GM19043 (cell line): ENCODE measurements around the gene C1R.

Source experiments
- ATAC-seq: cut with Tn5 transposase; IDR thresholded peaks from one replicate; pipeline ENCODE4 v1.9.1; 2021; ENCODE audit warnings: low read depth; ENCODE audit not compliant: unreplicated experiment

Gene C1R

GRCh38 chr12:7100239-7100638 is 8.0 kb upstream of the C1R start:
- no peak for ATAC-seq

DNA sequence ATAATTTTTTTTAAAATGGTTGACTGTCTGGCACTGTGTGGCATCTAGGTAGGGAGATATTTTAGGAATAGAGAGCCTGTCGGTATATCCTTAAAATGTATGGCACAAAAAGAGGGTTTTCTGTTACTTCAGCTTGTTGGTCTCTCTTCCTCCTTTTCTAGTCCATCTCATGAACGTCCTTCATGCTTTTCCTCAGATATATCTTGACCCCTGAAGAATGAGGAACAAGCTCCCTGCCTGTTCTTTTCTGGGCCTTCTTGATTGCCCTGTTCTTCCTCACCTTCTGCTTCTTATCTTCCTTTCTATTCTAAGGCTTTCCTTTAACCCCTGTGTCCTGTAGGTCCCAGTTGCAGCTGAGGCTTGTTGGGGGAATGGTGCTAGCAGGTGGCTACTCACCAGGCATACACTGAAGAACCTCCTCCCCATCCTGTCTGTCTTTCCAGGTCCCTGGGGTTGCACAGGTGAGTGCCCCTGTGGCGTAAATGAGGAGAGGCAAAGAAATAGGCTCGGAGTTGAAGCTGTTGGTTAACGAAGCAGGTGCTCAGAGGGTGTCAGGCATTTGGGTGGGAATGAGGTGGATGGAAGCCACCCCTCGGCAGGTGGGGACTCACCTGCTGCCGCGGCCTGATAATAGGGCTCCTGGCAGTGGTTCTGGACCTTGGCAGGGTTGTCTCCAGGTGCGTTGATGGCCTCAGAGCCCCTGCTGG is 7.2 kb upstream of the C1R start:
- ATAC-seq = no peak

- ATAC-seq = no peak
Measured at GRCh38 chr12:7096979-7097378, 4.7 kb upstream of the C1R start.

DNA sequence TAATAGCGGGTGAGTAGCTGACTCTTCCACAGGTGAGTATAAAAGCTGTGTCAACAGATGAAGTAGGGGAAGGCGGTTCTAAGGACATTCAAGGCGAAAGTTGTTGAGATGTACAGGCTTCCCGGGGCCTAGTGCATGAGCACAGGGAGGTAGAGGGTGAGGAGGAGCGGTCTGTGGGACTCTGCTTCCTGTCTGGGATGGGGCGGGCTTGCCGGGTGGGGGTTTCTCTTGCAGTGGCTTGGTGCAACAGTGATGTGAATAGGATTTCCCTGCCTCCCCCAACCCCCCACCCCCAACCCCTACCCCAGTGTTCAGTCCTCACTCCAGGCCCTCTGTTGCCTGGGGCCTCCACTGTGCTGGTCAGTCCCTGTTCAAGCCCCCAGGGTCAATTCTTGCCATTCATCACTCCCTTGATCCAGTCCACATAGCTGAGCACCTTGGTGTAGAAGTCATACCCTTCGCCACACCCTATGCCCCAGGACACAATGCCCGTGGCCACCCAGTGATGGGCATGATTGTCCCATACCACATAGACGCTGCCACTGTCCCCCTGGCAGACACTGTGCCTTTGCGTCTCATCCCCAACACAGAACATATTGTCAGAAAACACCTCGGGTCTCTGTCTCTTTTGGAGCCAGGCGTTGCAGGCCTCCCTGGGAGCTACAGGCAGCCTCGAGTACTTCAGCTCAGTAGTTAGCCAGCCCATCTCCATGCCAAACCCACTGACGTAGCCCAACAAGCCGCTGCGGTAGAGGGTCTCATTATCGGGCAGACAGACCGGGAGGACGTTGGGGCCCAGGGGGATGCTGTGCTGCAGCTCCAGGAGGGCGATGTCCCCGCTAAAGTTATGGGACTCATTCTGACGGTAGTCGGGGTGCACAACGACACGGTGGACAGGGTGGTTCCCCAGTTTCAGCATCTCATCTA is 4.0 kb upstream of the C1R start:
- ATAC-seq = no peak

DNA sequence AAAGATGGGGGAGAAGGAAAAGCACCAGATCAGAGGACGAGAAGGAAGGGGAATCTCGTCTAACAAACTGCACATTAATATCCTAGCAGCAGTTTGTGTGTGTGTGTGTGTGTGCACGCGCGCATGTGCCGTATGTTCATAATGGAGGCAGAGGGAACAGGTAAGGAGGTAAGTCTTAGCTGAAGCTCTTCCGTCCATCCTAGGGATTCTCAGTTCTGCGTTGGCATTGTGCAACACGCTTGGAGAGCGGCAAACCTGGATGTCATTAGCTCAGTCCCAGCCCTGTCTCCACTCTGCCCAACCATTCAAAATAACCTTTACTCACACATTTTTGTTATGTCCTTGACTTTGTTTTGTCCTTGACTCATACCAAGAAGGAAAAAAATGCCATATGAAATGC is 1.6 kb upstream of the C1R start:
- ATAC-seq = no peak

- ATAC-seq = no peak
Measured at GRCh38 chr12:7093486-7093885, 1.2 kb upstream of the C1R start.

GRCh38 chr12:7092986-7093460 is 778 bp upstream of the C1R start:
- no peak for ATAC-seq

DNA sequence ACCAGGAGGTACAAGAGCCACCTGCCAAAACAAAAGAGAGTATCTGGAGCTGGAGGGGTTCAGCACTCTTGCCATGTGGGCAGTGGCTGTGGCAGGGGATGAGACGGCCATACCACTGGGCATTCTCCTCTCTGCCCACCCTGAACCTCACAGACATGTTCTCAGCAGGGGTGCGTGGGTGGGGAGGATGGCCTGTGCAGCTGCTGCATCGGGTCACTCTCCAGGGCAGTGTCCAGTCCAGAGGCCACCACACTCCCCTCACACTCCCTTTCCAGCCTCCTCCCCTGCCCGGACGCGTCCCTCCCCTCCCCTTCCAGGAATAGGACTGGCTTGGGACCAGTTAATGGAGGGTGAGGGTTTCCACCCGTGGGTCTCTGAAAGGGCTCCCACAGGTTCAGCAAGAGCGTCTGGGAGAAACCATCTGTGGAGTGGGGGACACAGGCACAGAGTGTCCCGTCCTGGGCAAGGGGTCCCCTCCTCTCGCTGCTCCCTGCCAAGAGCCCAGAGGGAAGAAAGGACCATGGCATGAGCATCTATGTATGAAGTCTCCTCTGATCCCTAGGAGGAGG is 501 bp downstream of the C1R start:
- no peak for ATAC-seq

DNA sequence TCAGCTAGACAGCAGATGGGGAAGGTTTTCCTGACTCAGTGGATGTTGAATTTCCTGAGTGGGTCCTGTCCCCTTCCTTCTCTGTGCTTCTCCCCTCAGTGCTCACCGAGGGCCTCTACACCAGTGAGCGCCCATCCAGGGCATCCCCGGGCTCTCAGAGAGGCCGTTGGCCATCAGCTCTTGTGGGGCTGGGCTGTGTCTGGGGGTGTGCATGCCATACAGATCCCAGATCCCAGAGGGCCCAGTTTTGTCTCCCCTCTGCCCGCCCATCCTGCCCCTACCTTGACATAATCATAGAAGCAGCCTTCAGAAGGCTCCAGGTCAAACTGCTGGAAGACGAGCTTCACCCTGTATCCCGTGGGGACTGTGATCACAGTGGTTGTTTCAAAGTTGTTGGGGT is 1.1 kb downstream of the C1R start:
- ATAC-seq = no peak

DNA sequence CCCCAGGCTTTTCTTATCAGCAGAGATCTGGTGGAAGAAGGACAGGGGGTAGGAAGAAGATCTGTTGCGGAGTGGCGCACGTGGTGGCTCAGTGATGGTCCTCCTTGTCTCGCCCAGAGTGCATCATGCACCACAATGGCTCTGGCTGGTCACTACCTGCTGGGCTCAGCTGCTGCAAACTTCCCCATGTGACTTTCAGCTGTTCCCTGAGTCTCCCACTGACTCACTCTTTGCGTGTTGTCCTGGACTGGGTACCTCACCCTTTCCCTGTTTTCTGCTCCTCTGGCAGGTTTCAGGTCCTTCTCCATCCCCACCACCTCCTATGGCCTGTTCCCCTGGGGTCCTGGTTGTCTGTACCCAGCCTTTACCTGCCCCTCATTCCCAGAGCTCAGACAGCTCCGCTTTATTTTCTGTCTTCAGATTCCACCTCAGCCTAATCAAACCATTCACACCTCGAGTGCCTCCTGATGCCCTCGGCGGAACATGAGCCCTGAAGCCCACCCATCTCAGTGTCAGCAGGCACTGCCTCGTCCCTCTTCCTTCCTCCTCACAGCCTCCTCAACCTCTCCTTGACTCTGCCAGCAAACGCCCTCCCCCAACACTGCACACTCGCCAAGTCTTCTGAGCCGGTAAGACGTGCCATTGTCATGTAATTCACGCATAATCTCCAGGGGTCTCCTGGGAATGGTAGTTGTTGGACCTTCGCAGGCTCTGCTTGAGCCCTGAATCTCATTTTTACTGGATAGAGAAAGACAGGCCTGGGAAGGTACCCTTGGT is 1.8 kb downstream of the C1R start:
- ATAC-seq = no peak

DNA sequence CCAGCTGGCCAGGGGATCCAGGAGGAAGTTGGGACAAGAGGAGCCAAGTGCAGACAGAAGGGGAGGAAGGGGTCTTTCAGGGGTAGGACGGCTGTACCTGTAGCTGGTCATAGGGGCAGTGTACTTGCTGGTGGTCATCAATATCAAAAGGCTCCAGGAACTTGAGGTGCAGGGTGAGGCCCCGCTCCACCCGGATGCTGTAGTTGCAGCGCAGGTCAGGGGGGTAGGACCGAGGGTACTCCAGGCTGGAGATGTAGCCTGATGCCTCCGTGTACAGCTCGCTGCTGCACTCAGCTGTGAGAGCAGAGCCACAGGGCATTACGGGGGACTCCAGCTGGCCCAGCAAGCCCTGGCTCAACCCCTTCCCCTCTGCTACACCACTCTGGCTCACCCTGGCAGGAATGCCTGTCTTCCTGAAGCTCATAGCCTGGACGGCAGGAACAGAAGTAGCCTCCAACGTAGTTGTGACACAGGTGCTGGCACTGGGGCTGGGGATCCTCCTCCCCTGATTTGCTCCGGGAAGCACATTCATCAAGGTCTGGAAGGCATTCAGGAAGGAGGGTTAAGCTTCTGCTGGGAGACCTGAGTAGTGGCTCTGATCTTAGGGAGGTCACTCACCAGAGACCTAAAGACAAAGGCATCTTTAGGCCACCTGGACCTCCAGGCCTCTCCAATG is 2.9 kb downstream of the C1R start:
- ATAC-seq = no peak

GRCh38 chr12:7083125-7083524 is 9.1 kb downstream of the C1R start:
- no peak for ATAC-seq

DNA sequence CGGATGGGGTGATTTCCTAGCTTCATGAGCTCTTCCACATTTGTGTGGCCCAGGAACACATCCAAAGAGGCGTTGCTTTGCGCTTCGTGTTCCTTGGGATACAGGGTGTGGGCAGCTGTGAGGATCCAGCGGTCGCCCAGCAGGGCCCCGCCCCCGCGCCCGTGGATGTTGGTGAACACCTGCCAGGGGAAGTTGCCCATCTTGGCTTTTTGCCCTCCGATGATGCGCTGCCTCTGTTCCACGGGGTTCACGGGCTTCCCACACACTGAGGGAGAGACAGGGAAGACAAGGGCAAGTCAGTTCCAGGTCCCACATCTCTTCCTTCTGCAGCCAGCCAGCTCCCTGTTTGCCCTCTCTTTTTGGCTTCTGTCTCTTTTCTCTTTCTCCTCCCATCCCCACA is 11.2 kb downstream of the C1R start:
- no peak for ATAC-seq

- ATAC-seq = no peak
Measured at GRCh38 chr12:7079826-7080125, 12.5 kb downstream of the C1R start.

- ATAC-seq = no peak
Measured at GRCh38 chr12:7078163-7078562, 14.1 kb downstream of the C1R start.

DNA sequence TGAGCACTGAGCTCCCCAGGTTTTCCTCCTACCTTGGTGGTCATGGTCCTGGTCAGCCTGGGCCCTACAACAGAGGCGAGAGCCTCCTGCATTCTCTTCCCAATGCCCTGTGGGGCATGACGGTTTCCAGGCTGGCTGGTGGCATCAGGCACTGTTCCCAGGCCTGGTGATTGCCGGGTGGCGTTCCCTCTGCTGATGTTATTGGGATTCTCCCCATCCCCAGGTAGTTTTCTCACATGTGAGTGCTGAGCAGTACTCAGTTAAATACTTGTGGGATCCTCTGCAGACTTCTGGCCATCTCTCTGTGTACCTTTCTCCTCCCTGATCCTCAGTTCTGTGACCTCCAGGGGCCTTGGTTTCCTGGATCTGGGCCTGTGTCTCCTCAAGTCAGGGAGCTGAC is 15.8 kb downstream of the C1R start:
- ATAC-seq = no peak

DNA sequence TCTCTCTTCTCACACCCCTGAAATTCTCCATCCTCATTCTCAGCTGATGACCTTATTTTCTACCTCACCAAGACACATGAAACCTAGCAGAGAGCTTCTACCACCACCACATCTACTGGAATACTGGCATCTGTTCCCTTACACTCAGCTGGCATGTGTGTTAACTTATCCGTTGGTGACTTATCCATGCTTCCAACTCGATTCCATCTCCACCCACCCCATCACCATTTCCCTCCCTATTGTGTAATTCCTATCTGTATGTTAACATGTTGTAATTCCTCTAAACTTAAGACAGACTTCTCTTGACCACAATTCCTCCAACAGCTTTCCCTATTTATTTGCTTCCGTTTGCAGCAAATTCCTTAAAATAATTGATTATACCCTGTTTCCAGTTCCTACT is 16.3 kb downstream of the C1R start:
- no peak for ATAC-seq

GRCh38 chr12:7075518-7075917 is 16.7 kb downstream of the C1R start:
- ATAC-seq = no peak

DNA sequence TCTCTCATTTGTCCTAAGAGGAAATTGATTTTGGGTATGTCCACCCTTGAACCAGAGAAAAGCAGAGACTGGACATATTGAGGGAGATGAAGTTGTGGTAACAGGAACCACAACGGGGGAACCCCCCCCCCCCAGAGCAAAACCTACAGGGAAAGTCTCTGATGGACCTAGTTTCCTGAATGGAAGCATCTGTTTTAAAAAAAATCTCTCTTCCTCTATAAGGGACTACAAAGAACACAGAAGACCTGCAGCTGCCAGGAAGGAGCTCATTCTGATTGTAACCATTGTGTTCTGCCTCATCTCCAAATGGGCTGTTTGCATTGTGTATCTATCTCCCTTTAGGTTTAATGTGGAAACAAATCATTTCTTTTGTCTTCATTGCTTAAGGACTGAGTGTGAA is 18.3 kb downstream of the C1R start:
- no peak for ATAC-seq

DNA sequence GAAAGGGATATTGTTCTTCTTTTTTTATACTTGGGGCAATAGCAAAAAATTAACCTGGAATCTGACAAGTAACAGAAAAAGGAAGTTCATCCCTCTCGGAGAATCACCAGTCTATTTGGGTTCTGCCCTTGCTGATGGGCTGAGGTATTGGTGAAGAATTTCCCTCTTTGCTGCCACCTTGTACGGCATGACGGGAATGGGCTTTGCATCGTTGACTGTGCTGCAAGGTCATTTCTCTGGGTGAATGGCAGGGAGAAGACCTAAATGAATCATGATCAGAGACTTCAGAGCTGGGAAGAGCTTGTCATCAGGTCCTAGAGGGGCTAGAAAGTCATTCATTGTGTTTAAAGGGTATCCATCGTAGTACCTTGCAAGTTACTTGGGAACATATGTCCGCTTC is 19.7 kb downstream of the C1R start:
- ATAC-seq = no peak
